SK-N-SH (cell line): ENCODE data around the gene CRYBG1.

ENCODE experiments used
- GABPA ChIP-seq: IDR thresholded peaks from 2 replicates; pipeline ENCODE4 v1.4.0; 2012; ENCODE audit warnings: low read depth, mild to moderate bottlenecking
- TF ChIP-seq, protein P1 (sequence below): fragments of 200-600 bp; sonication (generic); IDR thresholded peaks from 2 replicates; pipeline ENCODE4 v1.6.1; 2017; ENCODE audit warnings: antibody characterized with exemption, mild to moderate bottlenecking, moderate library complexity
- TF ChIP-seq, protein P2 (sequence below): IDR thresholded peaks from 2 replicates; pipeline ENCODE4 v1.6.1; 2012; ENCODE audit warnings: mild to moderate bottlenecking, low read depth, low read length, moderate library complexity

DNA sequence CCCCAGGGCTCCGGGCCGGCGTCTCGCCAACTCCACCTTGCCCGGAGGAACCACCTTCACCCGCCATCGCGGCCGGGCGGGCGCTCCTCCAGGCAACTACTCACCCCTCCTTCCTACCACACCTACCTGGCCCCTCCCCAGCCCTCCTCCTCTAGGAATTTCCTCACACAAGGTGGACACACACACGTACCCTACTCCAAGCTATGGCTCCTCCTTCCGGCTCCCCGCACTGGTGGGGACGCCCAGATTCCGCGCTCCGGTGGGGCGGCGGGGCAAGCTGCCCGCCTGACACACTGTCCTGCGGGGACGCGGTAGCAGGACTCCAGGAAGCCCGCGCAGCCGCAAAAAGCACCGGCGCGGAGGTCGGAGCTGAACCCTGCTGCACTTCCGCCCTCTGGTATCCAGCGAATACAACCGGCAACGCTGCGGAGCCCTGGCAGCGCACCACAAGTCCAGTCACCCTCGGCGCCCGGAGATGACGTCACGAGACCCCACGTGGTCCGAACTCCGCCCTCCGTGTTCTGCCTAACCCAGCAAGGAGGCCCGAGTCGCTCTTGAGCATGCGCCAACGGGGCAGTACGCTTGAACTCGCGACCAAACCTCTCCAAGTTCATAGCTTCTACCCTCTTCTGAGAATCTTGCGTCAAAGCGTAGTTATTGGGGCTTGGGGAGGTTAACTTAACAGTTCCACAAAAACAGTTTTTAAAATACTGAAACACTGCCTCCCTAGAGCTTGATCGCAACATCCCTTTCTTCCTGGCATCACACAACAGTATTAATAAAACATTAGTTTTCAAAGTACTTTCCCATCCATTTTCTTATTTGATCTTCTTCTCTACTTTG lies 35.0 kb upstream of the CRYBG1 start, which contains the start of gene ATG5:
- TF ChIP-seq, protein P1, sequence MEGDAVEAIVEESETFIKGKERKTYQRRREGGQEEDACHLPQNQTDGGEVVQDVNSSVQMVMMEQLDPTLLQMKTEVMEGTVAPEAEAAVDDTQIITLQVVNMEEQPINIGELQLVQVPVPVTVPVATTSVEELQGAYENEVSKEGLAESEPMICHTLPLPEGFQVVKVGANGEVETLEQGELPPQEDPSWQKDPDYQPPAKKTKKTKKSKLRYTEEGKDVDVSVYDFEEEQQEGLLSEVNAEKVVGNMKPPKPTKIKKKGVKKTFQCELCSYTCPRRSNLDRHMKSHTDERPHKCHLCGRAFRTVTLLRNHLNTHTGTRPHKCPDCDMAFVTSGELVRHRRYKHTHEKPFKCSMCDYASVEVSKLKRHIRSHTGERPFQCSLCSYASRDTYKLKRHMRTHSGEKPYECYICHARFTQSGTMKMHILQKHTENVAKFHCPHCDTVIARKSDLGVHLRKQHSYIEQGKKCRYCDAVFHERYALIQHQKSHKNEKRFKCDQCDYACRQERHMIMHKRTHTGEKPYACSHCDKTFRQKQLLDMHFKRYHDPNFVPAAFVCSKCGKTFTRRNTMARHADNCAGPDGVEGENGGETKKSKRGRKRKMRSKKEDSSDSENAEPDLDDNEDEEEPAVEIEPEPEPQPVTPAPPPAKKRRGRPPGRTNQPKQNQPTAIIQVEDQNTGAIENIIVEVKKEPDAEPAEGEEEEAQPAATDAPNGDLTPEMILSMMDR: no peak
- TF ChIP-seq, protein P2, sequence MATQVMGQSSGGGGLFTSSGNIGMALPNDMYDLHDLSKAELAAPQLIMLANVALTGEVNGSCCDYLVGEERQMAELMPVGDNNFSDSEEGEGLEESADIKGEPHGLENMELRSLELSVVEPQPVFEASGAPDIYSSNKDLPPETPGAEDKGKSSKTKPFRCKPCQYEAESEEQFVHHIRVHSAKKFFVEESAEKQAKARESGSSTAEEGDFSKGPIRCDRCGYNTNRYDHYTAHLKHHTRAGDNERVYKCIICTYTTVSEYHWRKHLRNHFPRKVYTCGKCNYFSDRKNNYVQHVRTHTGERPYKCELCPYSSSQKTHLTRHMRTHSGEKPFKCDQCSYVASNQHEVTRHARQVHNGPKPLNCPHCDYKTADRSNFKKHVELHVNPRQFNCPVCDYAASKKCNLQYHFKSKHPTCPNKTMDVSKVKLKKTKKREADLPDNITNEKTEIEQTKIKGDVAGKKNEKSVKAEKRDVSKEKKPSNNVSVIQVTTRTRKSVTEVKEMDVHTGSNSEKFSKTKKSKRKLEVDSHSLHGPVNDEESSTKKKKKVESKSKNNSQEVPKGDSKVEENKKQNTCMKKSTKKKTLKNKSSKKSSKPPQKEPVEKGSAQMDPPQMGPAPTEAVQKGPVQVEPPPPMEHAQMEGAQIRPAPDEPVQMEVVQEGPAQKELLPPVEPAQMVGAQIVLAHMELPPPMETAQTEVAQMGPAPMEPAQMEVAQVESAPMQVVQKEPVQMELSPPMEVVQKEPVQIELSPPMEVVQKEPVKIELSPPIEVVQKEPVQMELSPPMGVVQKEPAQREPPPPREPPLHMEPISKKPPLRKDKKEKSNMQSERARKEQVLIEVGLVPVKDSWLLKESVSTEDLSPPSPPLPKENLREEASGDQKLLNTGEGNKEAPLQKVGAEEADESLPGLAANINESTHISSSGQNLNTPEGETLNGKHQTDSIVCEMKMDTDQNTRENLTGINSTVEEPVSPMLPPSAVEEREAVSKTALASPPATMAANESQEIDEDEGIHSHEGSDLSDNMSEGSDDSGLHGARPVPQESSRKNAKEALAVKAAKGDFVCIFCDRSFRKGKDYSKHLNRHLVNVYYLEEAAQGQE: no peak
- TF ChIP-seq GABPA: peak; percentile 84
